ENCODE data around the gene PCDHGA6. TPM values are rescaled to one million over a fixed set of nuclear protein-coding genes. Genes with fewer than 3 reads are reported as not detected.

The PCDHGA6 gene
- total and polyA plus RNA-seq, 2 of the 8 experiments (the other 6 are each of a cell fraction or from before 2014, with no cell fraction given), result 1.4 to 2.0 TPM

DNA sequence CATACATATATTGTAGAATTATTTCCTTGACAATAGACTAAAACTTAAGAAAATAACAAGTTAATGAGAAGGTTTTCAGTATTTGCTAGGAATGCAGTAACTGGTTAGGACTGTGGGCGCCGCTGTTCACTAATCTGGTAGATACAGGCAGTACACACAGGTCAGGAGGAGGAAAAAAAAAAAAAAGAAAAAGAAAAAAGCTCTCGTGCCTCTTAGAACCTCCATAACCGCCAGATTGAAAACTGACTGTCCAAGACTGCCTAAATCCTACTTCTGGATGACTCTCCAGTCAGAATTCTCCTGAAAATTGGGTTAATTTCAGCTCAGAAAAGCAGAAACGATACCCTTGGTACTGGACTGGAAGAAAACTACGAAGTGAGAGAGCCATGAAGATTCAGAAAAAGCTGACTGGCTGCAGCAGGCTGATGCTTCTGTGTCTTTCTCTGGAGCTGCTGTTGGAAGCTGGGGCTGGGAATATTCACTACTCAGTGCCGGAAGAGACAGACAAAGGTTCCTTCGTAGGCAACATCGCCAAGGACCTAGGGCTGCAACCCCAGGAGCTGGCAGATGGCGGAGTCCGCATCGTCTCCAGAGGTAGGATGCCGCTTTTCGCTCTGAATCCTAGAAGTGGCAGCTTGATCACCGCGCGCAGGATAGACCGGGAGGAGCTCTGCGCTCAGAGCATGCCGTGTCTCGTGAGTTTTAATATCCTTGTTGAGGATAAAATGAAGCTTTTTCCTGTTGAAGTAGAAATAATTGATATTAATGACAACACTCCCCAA is 43.2 kb upstream of the PCDHGA6 start, which contains the start of gene PCDHGA1:
Gene PCDHGA1, plus strand, starts transcription at position 216 of the 782 bp plus-strand sequence.
- H2AK5ac ChIP-seq (ENCODE audit: low read depth, low read length), result no peak within 1 kb of the TSS
- H3K4me2 ChIP-seq (ENCODE audit: insufficient read depth in 1 of 2, low read depth in 2 of 2, low read length in 2 of 2), result no peak within 1 kb of the TSS
- POLR2A ChIA-PET (ENCODE audit: partially characterized antibody), result interaction anchor here (1.0 to 3.8 kb wide), 3 partner anchors 9 to 15 kb away, joined by 3 to 18 read pairs (median 4); partner anchors contain the start of gene TAF7
- H4K91ac ChIP-seq (replicated peaks; ENCODE audit: insufficient read length, low read length), result no peak within 1 kb of the TSS
- no peak within 1 kb of the TSS for H3K56ac ChIP-seq (replicated peaks; ENCODE audit: insufficient read length, low read depth, low read length)
- H3K36me3 ChIP-seq (ENCODE audit: control insufficient read depth in 2 of 4, insufficient read depth in 4 of 4, low read length in 3 of 4), result no peaks in the 10 kb centered on the region; a peak in 1 of 8 replicates
- H2BK20ac ChIP-seq (ENCODE audit: low read length), result no peak within 1 kb of the TSS
- no peaks in the 10 kb centered on the region for H3K27me3 ChIP-seq (replicated peaks in 1 of 4; ENCODE audit: control insufficient read depth in 3 of 4, extremely low read depth in 1 of 4, insufficient read depth in 3 of 4, low read length in 3 of 4)
- H3K4me1 ChIP-seq (replicated peaks in 1 of 4; ENCODE audit: control insufficient read depth in 3 of 4, insufficient read depth in 4 of 4, low read length in 3 of 4), result no peaks in the 10 kb centered on the region
- no peak within 1 kb of the TSS for H4K8ac ChIP-seq (ENCODE audit: extremely low read depth, insufficient read depth, low read length)
- no peak for FAIRE-seq
- H3K18ac ChIP-seq (ENCODE audit: extremely low read depth, low read length), result no peak within 1 kb of the TSS
- H2AFZ ChIP-seq (ENCODE audit: low read length), result no peak within 1 kb of the TSS
- H3K79me2 ChIP-seq (ENCODE audit: control insufficient read depth in 1 of 2, insufficient read depth in 2 of 2, low read length in 2 of 2), result no peaks in the 10 kb centered on the region
- 92% methylated on average over 21 of the region's 21 CpGs; no CpG with 5 or more reads in 1 of the 2 experiments for WGBS, 2 experiments (ENCODE audit: extremely low coverage in 1 of 2, insufficient coverage in 1 of 2, insufficient read length in 1 of 2, insufficient replicate concordance in 2 of 2, low coverage in 1 of 2, low lambda C conversion rate in 2 of 2, missing lambda C conversion rate in 1 of 2)
- 0 out of 2 replicates have a peak, but pooled peaks cover 1% of the 10 kb centered on the region for H3K23me2 ChIP-seq (ENCODE audit: low read depth, low read length)
- no peak within 1 kb of the TSS for H3K27ac ChIP-seq (ENCODE audit: low read depth, low read length)
- CTCF ChIA-PET (ENCODE audit: partially characterized antibody), result interaction anchor here (0.6 to 5.0 kb wide), 36 partner anchors 8 to 234 kb away, joined by 3 to 40 read pairs (median 4); partner anchors contain the start of genes PCDHB10, PCDHB15, PCDHB4 and PCDHB5
- H2BK120ac ChIP-seq (replicated peaks; ENCODE audit: low read depth, low read length), result no peak within 1 kb of the TSS
- no peak within 1 kb of the TSS for H4K5ac ChIP-seq (ENCODE audit: insufficient read length, low read depth, low read length)
- no peak within 1 kb of the TSS for H2BK15ac ChIP-seq (ENCODE audit: low read length)
- no peak within 1 kb of the TSS for H3K4me3 ChIP-seq (ENCODE audit: extremely low read depth in 1 of 4, insufficient read depth in 2 of 4, low read depth in 3 of 4, low read length in 4 of 4)
- TF ChIP-seq RAD21 (IDR thresholded peaks at IDR 0.05 in 1 of 2, conservative IDR thresholded peaks at IDR 0.05 in 1 of 2; ENCODE audit: low read depth in 2 of 2, low read length in 2 of 2) (peak; percentile 7 to 29; a peak in 2 of 4 replicates), SRF (IDR thresholded peaks at IDR 0.05; ENCODE audit: low read depth, low read length) (no peak), PHF8 (conservative IDR thresholded peaks at IDR 0.05; ENCODE audit: low read depth, low read length) (no peak)
- TF ChIP-seq, protein P1, sequence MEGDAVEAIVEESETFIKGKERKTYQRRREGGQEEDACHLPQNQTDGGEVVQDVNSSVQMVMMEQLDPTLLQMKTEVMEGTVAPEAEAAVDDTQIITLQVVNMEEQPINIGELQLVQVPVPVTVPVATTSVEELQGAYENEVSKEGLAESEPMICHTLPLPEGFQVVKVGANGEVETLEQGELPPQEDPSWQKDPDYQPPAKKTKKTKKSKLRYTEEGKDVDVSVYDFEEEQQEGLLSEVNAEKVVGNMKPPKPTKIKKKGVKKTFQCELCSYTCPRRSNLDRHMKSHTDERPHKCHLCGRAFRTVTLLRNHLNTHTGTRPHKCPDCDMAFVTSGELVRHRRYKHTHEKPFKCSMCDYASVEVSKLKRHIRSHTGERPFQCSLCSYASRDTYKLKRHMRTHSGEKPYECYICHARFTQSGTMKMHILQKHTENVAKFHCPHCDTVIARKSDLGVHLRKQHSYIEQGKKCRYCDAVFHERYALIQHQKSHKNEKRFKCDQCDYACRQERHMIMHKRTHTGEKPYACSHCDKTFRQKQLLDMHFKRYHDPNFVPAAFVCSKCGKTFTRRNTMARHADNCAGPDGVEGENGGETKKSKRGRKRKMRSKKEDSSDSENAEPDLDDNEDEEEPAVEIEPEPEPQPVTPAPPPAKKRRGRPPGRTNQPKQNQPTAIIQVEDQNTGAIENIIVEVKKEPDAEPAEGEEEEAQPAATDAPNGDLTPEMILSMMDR (IDR thresholded peaks at IDR 0.05; ENCODE audit: control extremely low read depth in 1 of 3, insufficient read depth in 1 of 3, low read depth in 1 of 3, low read length in 3 of 3), result peak in 2 of 3 experiments; percentile 17 to 25; a peak in 2 of 4 replicates
- TF ChIP-seq, protein P2, sequence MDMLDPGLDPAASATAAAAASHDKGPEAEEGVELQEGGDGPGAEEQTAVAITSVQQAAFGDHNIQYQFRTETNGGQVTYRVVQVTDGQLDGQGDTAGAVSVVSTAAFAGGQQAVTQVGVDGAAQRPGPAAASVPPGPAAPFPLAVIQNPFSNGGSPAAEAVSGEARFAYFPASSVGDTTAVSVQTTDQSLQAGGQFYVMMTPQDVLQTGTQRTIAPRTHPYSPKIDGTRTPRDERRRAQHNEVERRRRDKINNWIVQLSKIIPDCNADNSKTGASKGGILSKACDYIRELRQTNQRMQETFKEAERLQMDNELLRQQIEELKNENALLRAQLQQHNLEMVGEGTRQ (IDR thresholded peaks at IDR 0.05; ENCODE audit: low read length), result no peak
- H4K20me1 ChIP-seq (replicated peaks in 1 of 2; ENCODE audit: control insufficient read depth in 1 of 2, insufficient read depth in 2 of 2, low read length in 2 of 2), result no peaks in the 10 kb centered on the region
- no peak within 1 kb of the TSS for H3K4ac ChIP-seq (replicated peaks; ENCODE audit: insufficient read length, low read depth, low read length)
- no peaks in the 10 kb centered on the region for H3K79me1 ChIP-seq (ENCODE audit: low read depth, low read length)
- no peak within 1 kb of the TSS for H2BK12ac ChIP-seq (ENCODE audit: low read depth, low read length)
- H3K14ac ChIP-seq (ENCODE audit: insufficient read length), result no peak within 1 kb of the TSS
- H3K23ac ChIP-seq (ENCODE audit: insufficient read length), result no peak within 1 kb of the TSS
- no peak for DNase-seq (ENCODE audit: low read depth in 1 of 2, low spot score in 2 of 2)
- no peak within 1 kb of the TSS for H2BK5ac ChIP-seq (ENCODE audit: low read depth, low read length)
- H3K9ac ChIP-seq (replicated peaks in 1 of 4; ENCODE audit: extremely low read depth in 1 of 4, low read depth in 3 of 4, low read length in 3 of 4), result no peak within 1 kb of the TSS
- peaks cover 22 to 37% of the 10 kb centered on the region in 2 experiments for H3K9me3 ChIP-seq (ENCODE audit: insufficient read depth in 2 of 2, low read depth in 1 of 2, low read length in 1 of 2)

Measured in H1 (cell line).